Vagina (tissue), 2 donors: Measurements from ENCODE around the gene EIF4E1B. TPM values are rescaled to one million over a fixed set of nuclear protein-coding genes. Genes with fewer than 3 reads are reported as not detected.

Source experiments
- DNase-seq, 2 donors: peaks; one replicate each; pipeline ENCODE4 v3.0.0-alpha.2; 2017; ENCODE audit errors: extremely low spot score in 2 of 2
- H3K27ac ChIP-seq: fragments of 200-600 bp; sonication (generic); one replicate; pipeline ENCODE4 v1.5.1; 2019
- H3K27me3 ChIP-seq: fragments of 200-600 bp; sonication (generic); one replicate; pipeline ENCODE4 v1.5.1; 2019
- H3K36me3 ChIP-seq, 2 donors: fragments of 200-600 bp; sonication (generic); one replicate each; pipeline ENCODE4 v1.5.1; 2017 to 2019
- H3K4me1 ChIP-seq: fragments of 200-600 bp; sonication (generic); one replicate; pipeline ENCODE4 v1.5.1; 2019
- H3K4me3 ChIP-seq, 2 donors: fragments of 200-600 bp; sonication (generic); 1 replicate in 1 of 2; 2 replicates in 1 of 2; pipeline ENCODE4 v1.5.1; 2016 to 2019
- H3K9me3 ChIP-seq: fragments of 200-600 bp; sonication (generic); one replicate; pipeline ENCODE4 v1.5.1; 2019
- CTCF ChIP-seq, 3 experiments: fragments of 450-650 bp in 2 of 3; fragments of 200-600 bp in 1 of 3; sonication (generic) in 1 of 3; IDR thresholded peaks; one replicate each; pipeline ENCODE4 v1.5.1; 2017 to 2019; ENCODE audit warnings: antibody characterized with exemption in 3 of 3, mild to moderate bottlenecking in 2 of 3, moderate library complexity in 2 of 3
- POLR2A ChIP-seq, 2 donors: fragments of 450-650 bp; IDR thresholded peaks; one replicate each; pipeline ENCODE4 v1.6.1; 2017; ENCODE audit warnings: antibody characterized with exemption in 2 of 2, mild to moderate bottlenecking in 2 of 2, moderate library complexity in 2 of 2
- POLR2AphosphoS5 ChIP-seq, 2 donors: sonication (generic); formaldehyde crosslinking; IDR thresholded peaks; one replicate each; pipeline ENCODE4 v1.9.0; 2017; ENCODE audit warnings: antibody characterized with exemption in 2 of 2, mild to moderate bottlenecking in 2 of 2, low read depth in 1 of 2; ENCODE audit not compliant: insufficient read depth in 1 of 2
- intact Hi-C: fragments of 100-400 bp; cut with DNase I; formaldehyde crosslinking; loops from one replicate; pipeline ENCODE4 v1.15.1; 2023
- total RNA-seq: library from RNA; depleted of rRNA; stranded (reverse); fragments of >200 nt; gene quantifications from one replicate; pipeline ENCODE4 v1.2.3, GENCODE V29; 2016

Gene EIF4E1B
- total RNA-seq, 1 donor from 2014 or later, result not detected

GRCh38 chr5:176632745-176633144 lies 2.3 kb downstream of the EIF4E1B start:
- TF ChIP-seq POLR2AphosphoS5 (IDR thresholded peaks at IDR 0.05; ENCODE audit: insufficient read depth in 1 of 2, low read depth in 1 of 2) (no peak), CTCF (IDR thresholded peaks at IDR 0.05) (no peak), POLR2A (IDR thresholded peaks at IDR 0.05) (no peak)
- no peak for DNase-seq
- no peak overlapping the region for H3K4me3 ChIP-seq
- intact Hi-C loops, result no loop called here
- no peak overlapping the region for H3K27ac ChIP-seq
- H3K27me3 ChIP-seq, result no peaks in the 10 kb centered on the region
- no peaks in the 10 kb centered on the region for H3K9me3 ChIP-seq
- peaks cover 14% of the 10 kb centered on the region for H3K4me1 ChIP-seq
- no peaks in the 10 kb centered on the region for H3K36me3 ChIP-seq

GRCh38 chr5:176633598-176633997 lies 3.1 kb downstream of the EIF4E1B start:
- H3K36me3 ChIP-seq, result no peaks in the 10 kb centered on the region
- TF ChIP-seq POLR2AphosphoS5 (IDR thresholded peaks at IDR 0.05; ENCODE audit: insufficient read depth in 1 of 2, low read depth in 1 of 2), result no peak
- TF ChIP-seq CTCF (IDR thresholded peaks at IDR 0.05), result no peak
- no peak for TF ChIP-seq POLR2A (IDR thresholded peaks at IDR 0.05)
- intact Hi-C loops, result no loop called here
- no peak overlapping the region for H3K4me3 ChIP-seq
- no peak overlapping the region for H3K27ac ChIP-seq
- H3K4me1 ChIP-seq, result peaks cover 14% of the 10 kb centered on the region
- H3K9me3 ChIP-seq, result no peaks in the 10 kb centered on the region
- H3K27me3 ChIP-seq, result no peaks in the 10 kb centered on the region
- no peak for DNase-seq

- intact Hi-C loops, result no loop called here
- H3K4me1 ChIP-seq, result no peaks in the 10 kb centered on the region
Observed at GRCh38 chr5:176636426-176636825, 6.0 kb downstream of the EIF4E1B start.

GRCh38 chr5:176637556-176637955 lies 7.1 kb downstream of the EIF4E1B start:
- no peaks in the 10 kb centered on the region for H3K36me3 ChIP-seq
- TF ChIP-seq POLR2A (IDR thresholded peaks at IDR 0.05) (no peak), CTCF (IDR thresholded peaks at IDR 0.05) (no peak)
- H3K27me3 ChIP-seq, result no peaks in the 10 kb centered on the region
- H3K4me3 ChIP-seq, result no peak overlapping the region
- H3K4me1 ChIP-seq, result no peaks in the 10 kb centered on the region
- no peaks in the 10 kb centered on the region for H3K9me3 ChIP-seq
- intact Hi-C loops, result no loop called here
- no peak overlapping the region for H3K27ac ChIP-seq
- no peak for DNase-seq

More at GRCh38 chr5:176636426-176636825, 6.0 kb downstream of the EIF4E1B start:
- Histone ChIP-seq H3K27me3 (no peaks in the 10 kb centered on the region), H3K4me3 (no peak overlapping the region), H3K9me3 (no peaks in the 10 kb centered on the region), H3K27ac (no peak overlapping the region), H3K36me3 (no peaks in the 10 kb centered on the region)
- TF ChIP-seq CTCF (IDR thresholded peaks at IDR 0.05) (no peak), POLR2A (IDR thresholded peaks at IDR 0.05) (no peak), POLR2AphosphoS5 (IDR thresholded peaks at IDR 0.05; ENCODE audit: insufficient read depth in 1 of 2, low read depth in 1 of 2) (no peak)
- no peak for DNase-seq

GRCh38 chr5:176638437-176638836 lies 8.0 kb downstream of the EIF4E1B start:
- TF ChIP-seq POLR2A (IDR thresholded peaks at IDR 0.05), result no peak
- TF ChIP-seq CTCF (IDR thresholded peaks at IDR 0.05), result no peak
- TF ChIP-seq POLR2AphosphoS5 (IDR thresholded peaks at IDR 0.05; ENCODE audit: insufficient read depth in 1 of 2, low read depth in 1 of 2), result no peak
- Histone ChIP-seq H3K27me3 (no peaks in the 10 kb centered on the region), H3K9me3 (no peaks in the 10 kb centered on the region), H3K27ac (no peak overlapping the region), H3K4me1 (no peaks in the 10 kb centered on the region), H3K4me3 (no peak overlapping the region), H3K36me3 (no peaks in the 10 kb centered on the region)
- intact Hi-C loops, result no loop called here
- DNase-seq, result no peak
